Measurements from ENCODE around the gene PAQR3. TPM values are rescaled to one million over a fixed set of nuclear protein-coding genes. Genes with fewer than 3 reads are reported as not detected.
A peak's percentile ranks its signal among the peaks of the same experiment; 100 is the strongest.

Gene PAQR3
- total RNA-seq, 1 donor from 2014 or later = 29.0 TPM

- DNase-seq (ENCODE audit: low read depth) = no peak
- H3K27me3 Mint-ChIP-seq (ENCODE audit: low read depth, unreplicated experiment) = peaks cover 10% of the 10 kb centered on the region
- H3K9ac ChIP-seq (ENCODE audit: low read length) = no peak overlapping the region
- no peaks in the 10 kb centered on the region for H4K20me1 ChIP-seq (ENCODE audit: insufficient read depth, low read length)
- no peaks in the 10 kb centered on the region for H3K27me3 ChIP-seq (ENCODE audit: insufficient read depth, low read length)
- no peak overlapping the region for H3K4me2 ChIP-seq (ENCODE audit: low read length)
- no peak overlapping the region for H3K4me3 Mint-ChIP-seq (ENCODE audit: unreplicated experiment)
- no peaks in the 10 kb centered on the region for H3K4me1 Mint-ChIP-seq (ENCODE audit: low read depth, unreplicated experiment)
- no peaks in the 10 kb centered on the region for H3K9me3 Mint-ChIP-seq (ENCODE audit: unreplicated experiment)
- no peak overlapping the region for H3K4me3 ChIP-seq (ENCODE audit: insufficient read depth, low read depth, low read length)
- H3K27ac ChIP-seq (ENCODE audit: low read depth, low read length) = no peak overlapping the region
- no peaks in the 10 kb centered on the region for H3K79me2 ChIP-seq (ENCODE audit: insufficient read depth, low read length)
- no peak overlapping the region for H2AFZ ChIP-seq (ENCODE audit: low read depth, low read length)
- no peaks in the 10 kb centered on the region for H3K36me3 Mint-ChIP-seq (ENCODE audit: low read depth, unreplicated experiment)
- no peak for TF ChIP-seq EZH2 (IDR thresholded peaks at IDR 0.05; ENCODE audit: insufficient read depth, low read length)
- TF ChIP-seq, protein P1, sequence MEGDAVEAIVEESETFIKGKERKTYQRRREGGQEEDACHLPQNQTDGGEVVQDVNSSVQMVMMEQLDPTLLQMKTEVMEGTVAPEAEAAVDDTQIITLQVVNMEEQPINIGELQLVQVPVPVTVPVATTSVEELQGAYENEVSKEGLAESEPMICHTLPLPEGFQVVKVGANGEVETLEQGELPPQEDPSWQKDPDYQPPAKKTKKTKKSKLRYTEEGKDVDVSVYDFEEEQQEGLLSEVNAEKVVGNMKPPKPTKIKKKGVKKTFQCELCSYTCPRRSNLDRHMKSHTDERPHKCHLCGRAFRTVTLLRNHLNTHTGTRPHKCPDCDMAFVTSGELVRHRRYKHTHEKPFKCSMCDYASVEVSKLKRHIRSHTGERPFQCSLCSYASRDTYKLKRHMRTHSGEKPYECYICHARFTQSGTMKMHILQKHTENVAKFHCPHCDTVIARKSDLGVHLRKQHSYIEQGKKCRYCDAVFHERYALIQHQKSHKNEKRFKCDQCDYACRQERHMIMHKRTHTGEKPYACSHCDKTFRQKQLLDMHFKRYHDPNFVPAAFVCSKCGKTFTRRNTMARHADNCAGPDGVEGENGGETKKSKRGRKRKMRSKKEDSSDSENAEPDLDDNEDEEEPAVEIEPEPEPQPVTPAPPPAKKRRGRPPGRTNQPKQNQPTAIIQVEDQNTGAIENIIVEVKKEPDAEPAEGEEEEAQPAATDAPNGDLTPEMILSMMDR (IDR thresholded peaks at IDR 0.05; ENCODE audit: insufficient read depth, low read depth, low read length) = peak; percentile 46
- FAIRE-seq = no peak
- H3K36me3 ChIP-seq (ENCODE audit: insufficient read depth, low read length) = no peaks in the 10 kb centered on the region
- no peak overlapping the region for H3K27ac Mint-ChIP-seq (ENCODE audit: unreplicated experiment)
- H3K9me3 ChIP-seq (ENCODE audit: insufficient read depth, low read depth, low read length) = no peaks in the 10 kb centered on the region
- no peaks in the 10 kb centered on the region for H3K4me1 ChIP-seq (ENCODE audit: insufficient read depth, low read length)
Measured at GRCh38 chr4:78953769-78954666, 14.8 kb upstream of the PAQR3 start.

DNA sequence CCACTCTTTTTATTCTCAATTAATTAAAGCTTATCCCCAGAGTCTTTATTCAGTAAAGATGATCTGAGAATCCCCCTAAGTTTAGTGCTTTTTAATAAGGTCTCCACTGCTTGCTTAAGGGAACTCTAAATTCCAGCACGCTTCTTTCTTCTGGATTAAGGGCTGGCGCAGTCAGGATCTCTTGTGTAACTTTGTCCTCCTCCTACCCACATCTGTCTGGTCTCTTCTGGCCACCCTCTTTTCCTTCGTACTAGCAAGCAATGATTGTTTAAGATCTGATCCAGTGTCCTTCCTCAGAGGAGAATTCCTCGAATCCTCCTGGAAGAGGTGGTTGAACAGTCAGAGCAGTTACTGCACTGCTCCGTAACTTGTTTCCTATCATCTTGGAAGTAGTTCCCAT, 14.0 kb upstream of the PAQR3 start:
- Histone ChIP-seq H3K27ac (ENCODE audit: low read depth, low read length) (no peak overlapping the region), H3K9me3 (ENCODE audit: insufficient read depth, low read depth, low read length) (no peaks in the 10 kb centered on the region), H3K4me3 (ENCODE audit: insufficient read depth, low read depth, low read length) (no peak overlapping the region), H3K9ac (ENCODE audit: low read length) (no peak overlapping the region), H4K20me1 (ENCODE audit: insufficient read depth, low read length) (no peaks in the 10 kb centered on the region), H3K4me1 (ENCODE audit: insufficient read depth, low read length) (no peaks in the 10 kb centered on the region), H3K27me3 (ENCODE audit: insufficient read depth, low read length) (no peaks in the 10 kb centered on the region), H3K79me2 (ENCODE audit: insufficient read depth, low read length) (no peaks in the 10 kb centered on the region), H2AFZ (ENCODE audit: low read depth, low read length) (no peak overlapping the region), H3K4me2 (ENCODE audit: low read length) (no peak overlapping the region), H3K36me3 (ENCODE audit: insufficient read depth, low read length) (no peaks in the 10 kb centered on the region)
- DNase-seq (ENCODE audit: low read depth) = no peak
- H3K36me3 Mint-ChIP-seq (ENCODE audit: low read depth, unreplicated experiment) = no peaks in the 10 kb centered on the region
- H3K4me3 Mint-ChIP-seq (ENCODE audit: unreplicated experiment) = no peak overlapping the region
- TF ChIP-seq, protein P1 (IDR thresholded peaks at IDR 0.05; ENCODE audit: insufficient read depth, low read depth, low read length) = no peak
- TF ChIP-seq EZH2 (IDR thresholded peaks at IDR 0.05; ENCODE audit: insufficient read depth, low read length) = no peak
- FAIRE-seq = no peak
- no peak overlapping the region for H3K27ac Mint-ChIP-seq (ENCODE audit: unreplicated experiment)
- H3K9me3 Mint-ChIP-seq (ENCODE audit: unreplicated experiment) = no peaks in the 10 kb centered on the region
- H3K27me3 Mint-ChIP-seq (ENCODE audit: low read depth, unreplicated experiment) = peaks cover 9% of the 10 kb centered on the region
- no peaks in the 10 kb centered on the region for H3K4me1 Mint-ChIP-seq (ENCODE audit: low read depth, unreplicated experiment)
